Endothelial cell of umbilical vein (primary cell): ENCODE measurements around the gene FAM180B. TPM values are rescaled to one million over a fixed set of nuclear protein-coding genes. Genes with fewer than 3 reads are reported as not detected.

Experiments used
- BruUV-seq: library from RNA; stranded (reverse); fragments of 400-500 nt; replicated peaks from 2 replicates; lab custom pipeline; 2021; lab: Mats Ljungman, UMichigan
- CTCF ChIA-PET: fragments of 300-600, 350-600 bp; sonication (Branson Sonifier 250); formaldehyde crosslinking; loops from one replicate; lab custom pipeline; 2021; ENCODE audit warnings: antibody characterized with exemption, inconsistent platforms; lab: Charles Lee
- POLR2A ChIA-PET: fragments of 300-600, 350-600 bp; sonication (Branson Sonifier 250); formaldehyde crosslinking; loops from one replicate; lab custom pipeline; 2021; ENCODE audit warnings: antibody characterized with exemption, inconsistent platforms; lab: Charles Lee
- DNase-seq: peaks from one replicate; pipeline ENCODE4 v3.0.0-alpha.2; 2011; ENCODE audit warnings: low read depth, low spot score
- FAIRE-seq: peaks from 2 replicates; lab custom pipeline; 2011; peaks lifted over from hg19 to GRCh38; lab: Jason Lieb, UNC
- H2AFZ ChIP-seq: 2 replicates; pipeline ENCODE4 v1.6.0; 2012; ENCODE audit warnings: low read depth, low read length, control low read depth, inconsistent platforms
- H3K27ac ChIP-seq: 2 replicates; pipeline ENCODE4 v1.5.1; 2011; ENCODE audit warnings: low read depth, mild to moderate bottlenecking, control low read depth, low read length, moderate library complexity; ENCODE audit not compliant: insufficient read depth
- H3K27me3 ChIP-seq, 2 experiments: 2 replicates each; pipeline versions ENCODE4 v1.6.0 to v1.6.1; 2011; ENCODE audit warnings: low read length in 2 of 2, mixed read lengths in 1 of 2; ENCODE audit not compliant: control insufficient read depth in 2 of 2, insufficient read depth in 2 of 2
- H3K36me3 ChIP-seq, 2 experiments: 2 replicates in 1 of 2; 3 replicates in 1 of 2; pipeline ENCODE4 v1.5.1; 2011; ENCODE audit warnings: low read length in 2 of 2, mild to moderate bottlenecking in 1 of 2, moderate library complexity in 1 of 2; ENCODE audit not compliant: control insufficient read depth in 2 of 2, insufficient read depth in 2 of 2; ENCODE audit errors: extremely low read depth in 1 of 2
- H3K4me1 ChIP-seq: 3 replicates; pipeline ENCODE4 v1.5.1; 2011; ENCODE audit warnings: mild to moderate bottlenecking, low read length; ENCODE audit not compliant: control insufficient read depth, insufficient read depth; ENCODE audit errors: extremely low read depth
- H3K4me2 ChIP-seq: 2 replicates; pipeline ENCODE4 v1.6.1; 2011; ENCODE audit warnings: low read length, control low read depth, mixed read lengths; ENCODE audit not compliant: insufficient read depth
- H3K4me3 ChIP-seq, 3 experiments: fragments of 200-600 bp in 1 of 3; sonication (generic), shearing (Covaris generic) in 1 of 3; replicated peaks in 1 of 3; 2 replicates each; pipeline ENCODE4 v1.5.1; 2011 to 2016; ENCODE audit warnings: control low read depth in 3 of 3, low read length in 3 of 3, mild to moderate bottlenecking in 2 of 3, inconsistent platforms in 1 of 3, low read depth in 1 of 3, moderate library complexity in 1 of 3; ENCODE audit not compliant: insufficient read depth in 1 of 3
- H3K79me2 ChIP-seq: 2 replicates; pipeline ENCODE4 v1.6.0; 2012; ENCODE audit warnings: low read length, inconsistent platforms; ENCODE audit not compliant: control insufficient read depth, insufficient read depth
- H3K9ac ChIP-seq: replicated peaks from 2 replicates; pipeline ENCODE3; 2011; ENCODE audit warnings: low read length, control low read depth; ENCODE audit not compliant: insufficient read depth; ENCODE audit errors: extremely low read depth
- H3K9me1 ChIP-seq: replicated peaks from 3 replicates; pipeline ENCODE4 v1.6.0; 2011; ENCODE audit warnings: mild to moderate bottlenecking, low read length; ENCODE audit not compliant: control insufficient read depth, insufficient read depth; ENCODE audit errors: extremely low read depth
- H3K9me3 ChIP-seq: replicated peaks from 2 replicates; pipeline ENCODE4 v1.5.1; 2012; ENCODE audit warnings: low read length, inconsistent platforms; ENCODE audit not compliant: control insufficient read depth, insufficient read depth
- H4K20me1 ChIP-seq: replicated peaks from 2 replicates; pipeline ENCODE3; 2011; ENCODE audit warnings: mild to moderate bottlenecking, low read length; ENCODE audit not compliant: control insufficient read depth, insufficient read depth; ENCODE audit errors: extremely low read depth
- CTCF ChIP-seq, 2 donors: IDR thresholded peaks; 1 replicate in 1 of 2; 2 replicates in 1 of 2; pipeline ENCODE4 v1.5.1; 2011; ENCODE audit warnings: low read length in 2 of 2, mild to moderate bottlenecking in 2 of 2, moderate library complexity in 2 of 2, control low read depth in 1 of 2, inconsistent platforms in 1 of 2, low read depth in 1 of 2; ENCODE audit not compliant: insufficient read depth in 1 of 2; ENCODE audit errors: extremely low read depth in 1 of 2
- EZH2 ChIP-seq: IDR thresholded peaks from 2 replicates; pipeline ENCODE4 v1.6.1; 2012; ENCODE audit warnings: borderline replicate concordance, low read depth, mild to moderate bottlenecking, moderate library complexity, low read length, inconsistent platforms; ENCODE audit not compliant: severe bottlenecking
- FOS ChIP-seq: IDR thresholded peaks from 2 replicates; pipeline ENCODE4 v1.6.1; 2011; ENCODE audit warnings: mild to moderate bottlenecking, low read length, moderate library complexity, borderline replicate concordance; ENCODE audit not compliant: insufficient read depth
- GATA2 ChIP-seq: IDR thresholded peaks from 2 replicates; pipeline ENCODE4 v1.7.0; 2011; ENCODE audit warnings: low read depth, mild to moderate bottlenecking, moderate library complexity, mixed read lengths, low read length; ENCODE audit not compliant: insufficient read length, insufficient read depth
- JUN ChIP-seq: IDR thresholded peaks from 2 replicates; pipeline ENCODE4 v1.6.1; 2011; ENCODE audit warnings: borderline replicate concordance, low read depth; ENCODE audit not compliant: insufficient read length, insufficient read depth
- MAX ChIP-seq: IDR thresholded peaks from 2 replicates; pipeline ENCODE4 v1.6.1; 2011; ENCODE audit not compliant: insufficient read depth, insufficient read length
- MYC ChIP-seq: IDR thresholded peaks from one replicate; pipeline ENCODE4 v1.6.1; 2011; ENCODE audit warnings: mild to moderate bottlenecking, low read depth, low read length
- POLR2A ChIP-seq: IDR thresholded peaks from 2 replicates; pipeline ENCODE4 v1.6.1; 2012; ENCODE audit warnings: low read depth, mild to moderate bottlenecking, control low read depth, low read length
- POLR2AphosphoS5 ChIP-seq: IDR thresholded peaks from 2 replicates; pipeline ENCODE4 v1.6.1; 2012; ENCODE audit warnings: low read depth, mild to moderate bottlenecking, control low read depth, low read length, moderate library complexity; ENCODE audit not compliant: insufficient read depth
- dilution Hi-C: fragments of 300-500 bp; cut with MboI; formaldehyde crosslinking; loops from one replicate; pipeline ENCODE4 v1.15.0; 2019; ENCODE audit warnings: low sequenced_read_pairs; ENCODE audit not compliant: extremely low pct_ligation_motif_present
- intact Hi-C: fragments of 100-400 bp; cut with micrococcal nuclease; formaldehyde crosslinking; loops from one replicate; pipeline ENCODE4 v1.10.0; 2022
- polyA plus RNA-seq, 4 experiments: library from polyadenylated mRNA; depleted of rRNA in 3 of 4; stranded (reverse) in 3 of 4; unstranded in 1 of 4; fragments of >200 nt; gene quantifications; 2 replicates each; pipeline versions ENCODE4 v1.2.1 to v1.2.3, GENCODE V29; 2011 to 2012; ENCODE audit warnings: missing spikeins in 1 of 4
- total RNA-seq: library from RNA; stranded (reverse); gene quantifications from 2 replicates; pipeline ENCODE4 v1.2.3, GENCODE V29; 2021

The FAM180B gene
- total and polyA plus RNA-seq, 2 donors (not counting 3 experiments of a cell fraction or from before 2014, with no cell fraction given): not detected

- no peak overlapping the region for H3K4me3 ChIP-seq
- no peak overlapping the region for H3K4me2 ChIP-seq
- FAIRE-seq: no peak
- no peaks in the 10 kb centered on the region for H3K27me3 ChIP-seq
- H3K9ac ChIP-seq: no peak overlapping the region
- intact Hi-C loops: no loop called here
- H3K9me3 ChIP-seq: no peaks in the 10 kb centered on the region
- no TSS peak for BruUV-seq
- H2AFZ ChIP-seq: no peak overlapping the region
- peaks cover 12% of the 10 kb centered on the region for H3K4me1 ChIP-seq
- H4K20me1 ChIP-seq: peaks cover 3% of the 10 kb centered on the region
- DNase-seq: no peak
- TF ChIP-seq MAX (no peak), GATA2 (no peak), FOS (no peak)
- peaks cover 8 to 15% of the 10 kb centered on the region in 2 experiments for H3K36me3 ChIP-seq
- H3K27ac ChIP-seq: no peak overlapping the region
- POLR2A ChIA-PET: no interaction called here
- H3K79me2 ChIP-seq: peaks cover 38% of the 10 kb centered on the region
- CTCF ChIA-PET: no interaction called here
- H3K9me1 ChIP-seq: no peaks in the 10 kb centered on the region
- dilution Hi-C loops: no loop called here
Measured at GRCh38 chr11:47569646-47570045, 16.8 kb upstream of the FAM180B start.

- no peak for TF ChIP-seq POLR2AphosphoS5
- TF ChIP-seq CTCF (IDR thresholded peaks at IDR 0.05; ENCODE audit: extremely low read depth in 1 of 2, insufficient read depth in 1 of 2, low read depth in 1 of 2, low read length in 2 of 2): no peak
- no peak for TF ChIP-seq MYC
- no peak for TF ChIP-seq GATA2
- TF ChIP-seq EZH2: no peak
- no peak for TF ChIP-seq POLR2A
- no peak for TF ChIP-seq JUN
- TF ChIP-seq FOS: no peak
- no peak for TF ChIP-seq MAX
- H4K20me1 ChIP-seq: peaks cover 3% of the 10 kb centered on the region
- H2AFZ ChIP-seq: no peak overlapping the region
- H3K9me3 ChIP-seq: no peaks in the 10 kb centered on the region
- ChIA-PET CTCF (interaction anchor here (1.2 kb wide), 1 partner anchor 70 kb away, joined by 3 read pairs; no protein-coding TSS in a partner anchor), POLR2A (no interaction called here)
- no peaks in the 10 kb centered on the region for H3K9me1 ChIP-seq
- no peak overlapping the region for H3K4me2 ChIP-seq
- intact Hi-C loops (no loop called here), dilution Hi-C loops (no loop called here)
- peaks cover 31% of the 10 kb centered on the region for H3K79me2 ChIP-seq
- peaks cover 8 to 15% of the 10 kb centered on the region in 2 experiments for H3K36me3 ChIP-seq
- H3K4me1 ChIP-seq: peaks cover 7% of the 10 kb centered on the region
- no peak overlapping the region for H3K4me3 ChIP-seq
- DNase-seq (no peak), FAIRE-seq (no peak)
- no peak overlapping the region for H3K9ac ChIP-seq
- no TSS peak for BruUV-seq
- no peak overlapping the region for H3K27ac ChIP-seq
- H3K27me3 ChIP-seq: no peaks in the 10 kb centered on the region
Measured at GRCh38 chr11:47570651-47571356, 15.7 kb upstream of the FAM180B start.
